ENCODE results near the gene LSM3.

DNA sequence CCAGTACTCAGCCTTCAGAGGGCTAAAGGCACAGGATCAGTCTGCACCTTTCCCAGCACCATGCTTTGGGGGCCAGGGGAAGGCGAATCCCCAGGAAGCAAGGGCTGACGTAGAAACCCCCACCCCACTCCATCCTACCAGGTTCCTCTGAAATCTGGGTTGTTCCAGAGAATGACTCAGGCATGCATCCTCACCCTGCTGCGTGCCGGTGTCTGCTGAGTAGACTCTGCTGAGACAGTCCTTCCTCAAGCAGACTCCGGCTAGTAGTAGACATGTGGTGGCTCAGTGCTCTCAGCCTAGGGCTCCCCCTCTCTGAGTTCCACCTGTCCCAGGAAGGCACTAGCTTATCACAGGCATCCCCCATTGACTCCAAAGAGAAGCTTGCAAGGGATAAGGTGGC lies 44.7 kb upstream of the LSM3 start:
- TF ChIP-seq EZH2 (IDR thresholded peaks at IDR 0.05; ENCODE audit: insufficient read depth, low read length): no peak
- TF ChIP-seq CTCF (IDR thresholded peaks at IDR 0.05; ENCODE audit: insufficient read depth, low read depth, low read length): no peak

Data from astrocyte (in vitro differentiated cells and primary cell).